Activated effector memory CD4-positive, alpha-beta T cell treated with Interleukin-2 at 50 U/mL for 16 hours (primary cell): Measurements from ENCODE around the gene KANSL3.
"Not testable (repeated sequence)": the region's sequence is repeated elsewhere in the genome, so short reads cannot be mapped to it uniquely, and the experiment has no call there.

ENCODE experiments used
- DNase-seq: peaks from one replicate; pipeline ENCODE4 v3.0.0-alpha.2; 2020

Gene KANSL3

DNA sequence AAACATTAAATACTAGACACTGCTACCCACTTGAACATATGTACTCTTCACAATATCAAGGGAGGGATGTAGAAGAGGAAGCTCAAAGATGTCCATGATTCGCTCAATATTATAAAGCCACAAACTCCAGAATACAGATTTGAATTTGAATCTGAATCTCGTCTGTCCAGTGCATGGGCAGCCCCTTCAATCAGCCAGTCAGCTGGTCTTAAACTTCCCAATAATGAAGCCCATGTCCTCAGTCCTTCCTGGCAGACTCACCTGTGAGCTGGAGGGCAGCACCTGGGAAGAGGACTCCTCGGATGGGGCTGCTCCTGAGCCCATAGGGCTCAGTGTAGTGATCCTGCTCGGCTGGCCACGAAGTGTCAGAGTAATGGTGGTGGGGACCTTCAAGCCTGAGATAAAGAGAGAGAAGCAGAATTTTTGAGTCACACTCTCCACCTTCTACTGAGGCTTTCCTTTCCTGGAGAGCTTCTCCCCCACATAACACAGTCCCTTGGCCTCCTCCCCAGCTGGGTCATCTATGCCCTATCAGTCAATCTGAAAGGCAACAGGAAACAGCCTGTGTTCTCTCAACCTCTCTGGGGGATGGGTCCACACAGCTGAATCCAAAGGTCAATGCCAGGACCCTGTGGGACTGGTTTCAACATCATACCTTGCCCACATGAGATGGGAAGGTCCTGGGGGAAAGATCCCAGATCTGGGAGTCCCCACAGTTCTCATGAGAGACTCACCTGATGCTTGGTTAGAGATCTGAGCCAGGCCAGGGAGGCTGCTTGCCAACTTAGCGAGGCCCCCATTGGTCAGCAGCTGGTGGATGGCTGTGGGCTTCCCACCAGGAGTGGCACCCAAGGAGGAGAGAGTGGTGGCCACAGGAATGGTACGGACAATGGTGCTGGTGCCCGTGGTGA, 36.5 kb downstream of the KANSL3 start:
- DNase-seq, result no peak

DNA sequence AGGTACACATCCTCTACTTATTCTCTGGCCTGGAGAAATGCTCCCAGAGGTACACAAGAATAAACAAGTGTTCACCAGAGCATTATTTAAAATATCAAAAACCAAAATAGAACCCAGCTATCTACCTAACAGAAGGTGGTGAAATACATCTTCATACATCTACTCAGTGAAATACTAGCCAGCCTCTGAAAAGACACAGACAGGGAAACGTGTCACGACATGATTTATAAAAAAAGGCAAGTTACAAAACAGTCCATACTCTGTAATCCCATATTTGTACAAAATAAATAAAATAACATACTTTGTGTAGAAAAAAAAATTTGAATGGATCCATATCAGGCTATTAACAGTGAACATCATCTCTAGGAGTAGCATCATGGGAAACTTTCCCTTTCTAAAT, 38.2 kb downstream of the KANSL3 start:
- DNase-seq, result no peak

DNA sequence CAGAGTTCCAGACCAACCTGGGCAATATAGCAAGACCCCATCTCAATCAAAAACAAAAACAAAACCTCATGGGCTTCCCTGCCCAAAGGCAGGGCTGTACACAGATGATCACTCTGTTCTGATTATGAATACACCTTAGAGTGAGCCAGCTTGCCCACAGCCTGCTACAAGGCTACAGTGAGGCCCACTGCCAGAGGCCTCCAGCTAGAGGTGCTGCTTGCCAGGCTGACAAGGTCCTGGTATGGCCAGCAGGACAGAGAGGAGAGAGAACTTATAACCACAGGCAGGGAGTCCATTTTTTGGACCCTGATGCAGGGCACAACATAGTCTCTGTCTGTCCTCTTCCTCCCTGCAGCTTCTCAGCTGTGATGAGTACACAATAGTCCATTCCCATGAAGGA, 41.5 kb downstream of the KANSL3 start:
- no peak for DNase-seq

DNA sequence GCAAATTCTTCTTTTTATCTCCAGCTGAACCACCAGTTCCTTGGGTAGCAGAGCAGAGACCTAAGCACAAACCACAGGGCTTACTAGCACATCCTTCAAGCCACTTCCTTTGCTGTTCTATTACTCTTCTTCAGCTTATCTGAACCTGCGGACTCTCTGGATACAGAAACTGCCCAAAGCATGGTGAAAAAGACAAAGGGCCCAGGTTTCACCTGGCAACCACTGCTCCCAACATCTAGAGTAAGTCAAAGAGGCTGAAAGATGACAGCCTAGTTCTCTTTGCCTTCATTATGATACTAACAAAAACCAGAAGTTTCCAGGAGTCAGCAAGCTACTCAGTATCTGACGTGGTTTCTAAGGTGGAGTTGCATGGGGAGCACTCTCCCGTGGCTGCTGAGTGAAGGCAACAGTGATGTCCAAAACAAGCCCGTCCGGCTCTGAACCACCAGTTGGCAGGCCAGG, 43.4 kb downstream of the KANSL3 start:
- DNase-seq, result no peak

DNA sequence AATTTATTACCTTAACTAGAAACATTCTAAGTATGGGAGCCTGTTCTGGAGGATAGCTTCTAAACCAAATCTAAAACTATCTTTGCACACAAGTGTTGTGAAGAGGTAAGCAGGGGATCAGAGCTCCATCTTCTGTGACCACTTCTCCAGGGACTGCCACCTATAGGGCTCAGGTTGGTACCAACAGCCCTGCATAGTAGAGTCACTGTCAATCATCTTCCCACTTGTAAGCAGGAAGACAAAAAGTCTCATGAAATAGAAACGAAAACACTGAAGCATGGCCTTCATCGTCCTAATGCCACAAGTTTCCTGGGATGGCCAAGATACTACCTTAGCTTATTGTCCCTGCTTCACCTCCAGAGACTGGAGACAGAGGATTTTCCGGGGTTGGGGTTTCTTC, 43.8 kb downstream of the KANSL3 start:
- no peak for DNase-seq

DNA sequence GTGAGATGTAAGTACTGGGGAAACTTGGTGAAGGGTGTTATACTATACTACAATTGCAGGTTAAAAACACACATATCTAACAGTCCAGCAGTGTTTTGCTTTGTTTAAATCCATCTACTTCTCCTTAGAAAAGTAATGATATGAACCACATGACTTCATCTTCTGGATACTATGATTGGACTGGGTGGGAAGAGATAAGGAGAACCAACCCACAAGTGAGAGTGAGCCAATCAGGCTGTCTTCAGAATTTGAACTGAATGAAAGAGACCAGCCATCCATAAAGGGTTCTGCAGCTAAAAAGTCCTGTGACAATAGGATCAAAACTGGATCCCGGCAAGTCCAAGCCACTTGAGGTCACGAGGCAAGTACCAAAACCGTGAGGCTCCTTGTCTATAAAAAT, 46.6 kb downstream of the KANSL3 start:
- no peak for DNase-seq

DNA sequence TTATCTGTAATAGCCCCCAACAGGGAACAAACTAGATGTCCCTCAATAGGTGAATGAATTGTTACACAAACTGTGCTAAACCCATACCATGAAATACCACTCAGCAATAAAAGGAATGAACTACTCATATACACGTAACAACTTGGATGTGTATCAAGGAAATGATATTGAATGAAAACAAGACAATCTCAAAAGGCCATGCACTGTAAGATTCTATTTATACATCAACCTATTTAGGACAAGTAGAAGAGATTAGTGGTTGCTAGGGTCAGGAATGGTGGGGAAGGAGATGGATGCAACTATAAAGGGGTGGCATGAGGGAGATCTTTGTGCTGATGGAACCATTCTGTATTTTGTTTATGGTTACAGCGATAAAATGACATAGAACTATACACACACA, 47.1 kb downstream of the KANSL3 start:
- no peak for DNase-seq

DNA sequence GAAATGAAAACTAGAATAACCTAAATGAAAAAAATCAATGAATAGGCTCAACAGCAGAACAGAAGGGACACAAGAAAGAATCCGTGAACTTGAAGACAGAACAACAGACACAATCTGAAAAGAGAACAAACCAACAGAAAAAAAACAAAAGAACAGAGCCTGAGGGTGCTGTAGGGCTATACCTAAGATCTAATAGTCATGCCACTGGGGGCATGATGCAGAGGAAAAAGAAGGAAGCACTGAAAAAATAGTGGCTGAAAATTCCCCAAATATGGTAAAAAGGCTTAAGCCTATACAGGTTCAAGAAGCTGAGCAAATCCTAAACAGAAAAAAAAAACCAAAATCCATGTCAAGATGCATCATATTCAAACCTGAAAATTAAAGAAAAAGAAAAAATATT, 50.3 kb downstream of the KANSL3 start:
- DNase-seq, result no peak

DNA sequence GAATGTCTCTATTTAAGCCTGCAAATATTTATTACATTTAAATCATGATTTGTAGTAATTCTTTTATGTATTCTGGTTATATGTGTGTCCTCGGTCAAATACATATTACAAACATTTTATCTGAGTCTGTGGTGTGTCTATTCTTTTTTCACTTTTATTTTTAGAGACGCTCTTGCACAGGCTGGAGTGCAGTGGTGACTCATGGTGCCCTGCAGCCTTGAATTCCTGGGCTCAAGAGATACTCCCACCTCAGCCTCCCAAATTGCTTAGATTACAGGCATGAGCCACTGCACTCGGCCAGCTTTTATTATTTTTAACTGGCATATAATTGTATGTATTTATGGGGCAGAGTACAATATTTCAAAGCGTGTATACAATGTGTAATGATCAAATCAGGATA, 54.1 kb downstream of the KANSL3 start:
- no peak for DNase-seq

DNA sequence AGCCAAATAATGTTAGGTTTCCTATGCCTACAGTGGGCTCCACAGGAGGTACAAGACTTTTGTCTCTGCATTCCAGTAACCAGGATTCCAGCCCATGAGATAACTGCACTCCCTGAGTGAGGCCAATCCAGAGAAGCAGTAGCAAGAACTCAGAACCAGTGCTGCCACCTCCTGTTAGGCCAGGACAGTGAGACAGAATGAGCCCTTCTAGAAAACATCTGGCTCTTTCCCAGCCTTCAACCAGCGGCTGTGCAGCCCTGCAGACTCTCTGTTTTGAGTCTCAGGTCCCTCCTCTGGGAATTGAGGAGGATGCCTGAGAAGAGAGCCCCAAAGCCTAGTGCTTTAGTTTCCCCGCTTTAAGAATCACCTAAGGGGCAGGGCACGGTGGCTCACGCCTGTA, 57.3 kb downstream of the KANSL3 start:
- no peak for DNase-seq

DNA sequence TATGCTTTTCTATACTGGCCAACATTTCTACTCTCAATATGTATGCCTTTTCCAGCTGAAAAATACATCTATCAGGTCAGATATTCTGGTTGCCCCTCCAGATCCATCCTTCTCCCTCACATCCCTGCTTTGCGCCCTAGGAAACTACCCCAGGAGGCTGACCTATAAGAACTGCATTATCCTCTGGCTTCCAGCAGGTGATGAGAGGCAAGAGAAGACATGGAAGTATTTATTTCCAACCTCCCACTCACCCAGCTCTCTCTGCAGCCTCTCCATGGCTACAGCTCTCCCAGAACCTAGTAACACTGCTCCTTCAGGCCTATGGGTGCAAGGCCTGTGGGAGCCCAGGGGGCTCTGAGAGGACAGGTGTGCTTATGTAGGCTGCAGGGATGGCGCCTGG, 58.7 kb downstream of the KANSL3 start:
- DNase-seq, result no peak

DNA sequence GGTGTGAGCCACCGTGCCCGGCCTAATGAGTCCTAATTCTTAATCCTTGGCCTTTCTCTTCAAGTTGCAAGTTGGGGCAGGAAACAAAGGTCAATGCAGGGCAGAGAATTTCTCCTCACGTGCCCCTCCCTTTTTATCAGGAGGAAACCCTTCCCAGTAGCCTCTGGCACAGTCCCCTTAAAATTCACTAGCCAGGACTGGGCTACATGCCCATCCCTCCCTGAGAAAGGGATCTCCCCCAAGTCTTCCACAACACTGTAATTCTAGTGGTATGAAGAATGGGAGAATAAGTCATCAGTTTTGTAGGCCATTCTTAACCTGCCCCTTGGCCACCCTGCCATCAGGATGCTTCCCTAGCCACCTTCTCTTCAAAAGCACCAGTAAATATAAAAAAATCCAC, 59.4 kb downstream of the KANSL3 start:
- DNase-seq, result no peak

DNA sequence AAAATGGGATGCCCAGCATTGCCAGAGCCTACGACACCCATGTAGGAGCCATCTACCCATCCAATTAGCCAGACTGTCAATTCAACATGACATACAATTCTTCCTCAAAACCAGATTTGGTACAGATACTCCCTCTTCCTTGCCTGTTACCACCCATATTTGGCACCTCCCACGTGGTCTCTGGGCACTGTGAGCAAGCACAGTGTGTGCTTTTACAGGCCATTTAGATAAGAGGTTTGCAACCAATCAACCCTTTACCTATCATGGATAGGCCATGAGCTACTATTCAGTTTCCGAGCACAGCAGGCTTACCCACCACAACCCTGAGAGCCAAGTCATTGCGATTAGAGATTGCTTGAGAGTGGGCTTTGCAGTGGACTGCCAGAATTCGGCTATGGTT, 60.6 kb downstream of the KANSL3 start:
- DNase-seq, result no peak

DNA sequence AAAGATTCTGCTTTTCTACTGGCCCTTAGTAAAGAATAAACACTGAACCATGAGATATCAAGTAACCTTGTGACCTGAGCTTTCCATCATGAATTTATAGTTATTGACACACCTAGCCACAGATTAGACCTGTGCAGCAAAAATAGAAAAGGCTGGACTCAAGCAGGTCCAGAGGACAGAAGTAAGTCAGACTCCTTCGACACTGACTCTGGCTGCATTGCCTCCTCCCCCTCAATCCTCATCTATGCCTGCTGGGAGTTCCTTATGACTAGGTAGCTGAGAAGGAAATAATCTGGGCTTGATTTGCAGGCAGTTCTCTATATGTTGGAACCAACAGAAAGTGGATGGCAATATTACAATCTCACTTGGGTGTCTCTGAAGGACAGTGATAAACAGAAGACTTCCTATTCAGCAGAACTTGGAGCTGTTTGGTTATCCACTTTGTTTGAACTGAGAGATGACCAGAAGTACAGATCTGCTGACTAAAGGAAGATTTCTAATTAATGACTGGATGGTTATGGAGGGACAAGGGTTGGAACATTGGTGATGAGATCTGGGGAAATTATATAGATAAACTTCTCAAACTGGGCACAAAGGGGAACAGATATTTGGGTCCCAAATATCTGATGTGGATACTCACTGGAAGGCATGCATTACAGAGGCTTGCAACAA, 62.2 kb downstream of the KANSL3 start:
- DNase-seq, result no peak

DNA sequence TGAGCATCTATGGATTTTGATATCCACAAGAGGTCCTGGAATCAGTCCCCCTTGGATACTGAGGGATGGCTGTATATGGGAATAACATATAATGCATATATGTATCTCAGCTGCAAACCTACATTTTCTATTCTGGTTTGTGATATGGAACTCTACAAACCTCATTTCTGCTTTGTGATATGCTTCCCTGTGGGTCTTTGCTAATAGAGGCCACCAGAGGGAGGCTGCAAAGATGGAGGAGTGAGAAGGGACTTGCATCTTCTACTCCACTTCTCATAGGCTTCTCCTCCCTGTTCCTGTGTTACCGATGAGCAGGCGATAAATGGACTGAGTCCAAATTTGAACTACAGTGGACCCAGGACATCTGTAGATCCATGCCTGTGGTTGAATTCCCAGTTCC, 63.7 kb downstream of the KANSL3 start:
- DNase-seq, result no peak

DNA sequence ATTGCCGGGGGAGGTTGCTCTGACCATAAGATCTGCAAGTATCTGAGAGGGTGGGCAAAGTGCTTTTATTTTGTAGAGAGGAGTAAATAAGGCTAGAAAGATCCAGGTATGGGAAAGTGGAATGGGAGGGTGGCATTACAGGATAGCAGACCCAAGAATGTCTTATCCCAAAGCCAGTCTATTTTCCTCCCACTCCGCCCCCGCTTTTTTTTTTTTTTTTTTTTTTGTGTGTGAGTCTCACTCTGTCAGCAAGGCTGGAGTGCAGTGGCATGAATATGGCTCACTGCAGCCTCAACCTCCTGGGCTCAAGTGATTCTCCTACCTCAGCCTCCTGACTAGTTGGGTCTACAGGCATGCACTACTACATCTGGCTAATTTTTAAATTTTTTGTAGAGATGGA, 70.0 kb downstream of the KANSL3 start:
- no peak for DNase-seq

DNA sequence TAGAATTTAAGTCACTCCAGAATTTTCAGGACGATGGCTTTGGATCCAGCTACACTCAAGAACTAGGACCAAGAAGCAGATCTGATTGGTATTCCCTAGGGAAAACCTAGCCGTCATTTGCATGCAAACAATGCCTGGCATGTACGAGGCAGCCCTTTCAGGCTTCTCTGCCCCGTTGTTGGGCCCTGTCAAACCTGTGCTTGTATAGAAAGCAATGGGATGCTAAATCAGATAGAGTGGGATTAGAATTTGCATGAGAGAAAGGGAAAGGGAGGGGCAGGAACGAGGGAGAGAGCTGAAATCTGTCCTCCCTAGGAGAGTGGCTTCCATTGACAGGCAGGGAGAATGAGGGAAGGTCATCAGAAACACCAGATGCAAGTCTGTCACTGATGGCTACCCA, 73.0 kb downstream of the KANSL3 start:
- DNase-seq, result no peak

DNA sequence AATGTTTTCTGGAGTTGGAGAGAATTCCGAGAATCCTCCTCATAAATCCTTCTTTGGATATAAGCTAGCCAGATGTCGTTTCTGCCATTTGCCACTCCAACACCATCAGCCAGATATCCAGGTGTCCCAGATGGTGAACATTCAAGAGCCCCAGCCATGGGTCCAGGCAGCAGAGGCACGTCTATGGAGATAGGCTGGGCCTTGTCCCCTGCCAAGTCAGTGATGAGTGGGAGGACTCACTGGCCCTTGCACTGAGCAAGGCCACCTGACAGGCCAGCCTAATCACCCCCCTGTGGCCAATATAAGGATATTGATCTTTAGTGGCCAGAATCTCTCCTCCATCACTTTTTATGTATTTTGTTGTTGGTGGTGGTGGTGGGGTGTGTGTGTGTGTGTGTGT, 73.5 kb downstream of the KANSL3 start:
- no peak for DNase-seq

DNA sequence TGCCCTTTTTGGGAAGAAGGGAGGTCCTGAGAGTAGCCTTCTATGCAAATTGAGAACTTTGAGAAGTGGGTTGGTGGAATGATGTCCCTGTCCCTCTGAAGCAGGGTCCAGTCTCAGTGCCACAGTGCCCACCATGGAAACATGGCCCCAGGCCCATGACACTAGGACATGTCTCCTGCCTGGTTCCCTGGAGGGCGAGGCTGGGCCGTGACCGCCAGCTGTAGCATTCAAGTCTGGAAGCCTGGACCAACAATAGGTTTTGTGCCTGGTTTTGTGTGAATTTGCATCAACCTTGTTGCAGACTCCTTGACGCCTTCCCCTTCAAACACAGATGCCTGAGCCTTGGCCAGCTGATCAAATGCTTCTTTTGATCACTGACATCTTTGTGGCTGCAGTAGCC, 74.1 kb downstream of the KANSL3 start:
- DNase-seq, result no peak

DNA sequence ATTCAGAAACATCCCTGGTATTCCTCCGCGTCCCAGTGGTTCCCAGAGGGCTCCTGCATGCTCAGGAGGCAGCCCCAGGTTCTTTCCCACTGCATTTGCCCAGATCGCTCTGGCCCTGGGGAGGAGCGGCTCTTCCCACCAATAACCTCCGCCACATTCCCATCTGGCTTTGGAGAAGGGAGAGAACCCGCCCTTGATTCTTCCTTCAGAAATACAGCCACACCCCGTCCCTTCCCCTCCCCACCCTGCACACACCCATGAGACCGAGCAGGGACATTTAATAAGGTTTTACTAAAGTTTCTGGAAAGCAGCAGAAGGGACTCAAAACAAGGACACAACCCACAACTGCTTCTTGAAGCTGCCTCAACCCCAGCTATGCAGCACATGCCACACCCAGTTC, 79.6 kb downstream of the KANSL3 start:
- DNase-seq, result no peak

DNA sequence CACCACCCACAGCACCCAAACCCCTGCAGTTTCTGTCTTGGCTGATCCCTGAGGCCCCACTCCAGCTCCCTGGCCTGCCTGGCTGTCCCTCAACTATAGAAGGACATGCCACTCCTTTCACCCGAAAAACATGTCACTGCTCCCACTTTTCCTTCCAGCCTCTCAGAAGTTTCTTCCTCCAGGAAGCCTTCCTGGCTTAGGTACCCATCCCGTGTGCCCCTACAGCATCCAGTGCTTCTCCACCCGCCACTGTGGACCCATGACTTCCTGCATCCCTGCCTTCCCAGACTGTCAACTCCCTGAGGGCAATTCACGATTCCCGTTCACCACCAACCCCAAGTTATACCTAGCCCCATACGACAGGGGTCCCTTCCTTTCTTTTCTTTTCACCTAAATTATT, 80.1 kb downstream of the KANSL3 start:
- no peak for DNase-seq

DNA sequence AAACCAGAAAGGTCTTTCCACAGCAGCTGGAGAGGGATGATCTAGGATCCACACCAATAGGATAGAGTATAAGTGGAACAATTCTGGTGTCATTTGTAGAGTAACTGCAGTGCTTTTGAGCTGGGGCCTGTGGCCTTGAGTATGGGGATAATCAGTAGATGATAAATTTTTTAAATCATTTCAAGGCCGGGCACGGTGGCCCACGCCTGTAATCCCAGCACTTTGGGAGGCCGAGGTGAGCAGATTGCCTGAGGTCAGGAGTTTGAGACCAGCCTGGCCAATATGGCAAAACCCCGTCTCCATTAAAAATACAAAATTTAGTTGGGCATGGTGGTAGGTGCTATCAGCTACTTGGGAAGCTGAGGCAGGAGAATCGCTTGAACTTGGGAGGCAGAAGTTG, 80.7 kb downstream of the KANSL3 start:
- not testable (repeated sequence) for DNase-seq

DNA sequence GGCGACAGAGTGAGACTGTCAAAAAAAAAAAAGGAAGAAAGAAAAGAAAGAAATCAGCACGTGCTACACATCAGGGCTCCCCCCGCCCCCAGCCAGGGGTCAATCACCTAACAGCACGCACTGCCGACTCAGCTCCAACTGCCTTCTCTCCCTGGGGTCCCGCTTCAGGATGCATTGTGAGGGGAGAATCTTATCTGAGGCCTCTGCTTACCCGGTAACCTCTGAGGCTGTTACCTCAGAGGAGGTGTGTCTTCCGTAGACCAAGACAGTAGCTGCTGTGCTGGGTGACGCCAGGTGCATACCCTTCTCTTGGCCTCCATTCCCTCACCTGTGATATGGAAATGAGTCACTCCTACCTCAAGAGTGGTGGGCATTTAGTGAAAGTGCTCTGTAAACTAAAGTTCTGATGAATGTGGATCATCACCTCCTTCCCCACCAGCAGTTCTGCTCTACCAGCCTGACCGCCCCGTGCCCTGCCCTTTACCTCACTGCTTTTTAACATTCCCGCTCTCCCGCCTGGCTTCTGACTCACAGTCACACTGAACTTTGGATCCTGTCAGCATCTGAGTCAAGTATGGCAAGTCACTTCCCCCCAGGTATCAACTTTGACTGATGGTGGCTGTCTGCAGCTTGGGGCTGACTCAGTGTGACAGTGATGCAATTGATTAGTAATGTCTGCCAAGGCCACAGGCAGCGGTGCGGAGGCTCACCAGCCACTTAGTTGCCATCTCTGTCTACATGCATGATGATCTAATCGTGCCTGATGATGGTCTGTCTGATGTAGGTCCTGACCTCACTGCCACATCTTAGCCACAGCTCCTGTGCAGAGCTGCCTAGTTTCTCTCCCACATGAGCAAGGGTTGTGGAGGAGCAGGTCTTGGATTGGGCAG, 81.4 kb downstream of the KANSL3 start:
- no peak for DNase-seq
